HEK293 (cell line): ENCODE data around the gene SGF29.
A peak's percentile ranks its signal among the peaks of the same experiment; 100 is the strongest.
"Not testable (repeated sequence)": the region's sequence is repeated elsewhere in the genome, so short reads cannot be mapped to it uniquely, and the experiment has no call there.

Experiments used
- CTCF ChIA-PET: fragments of 350-600 bp; formaldehyde crosslinking; extraction: SDS; loops from one replicate; lab custom pipeline; 2021; ENCODE audit warnings: antibody characterized with exemption; lab: Yijun Ruan, JAX
- POLR2A ChIA-PET: fragments of 300-600 bp; formaldehyde crosslinking; extraction: SDS; loops from one replicate; lab custom pipeline; 2020; ENCODE audit warnings: antibody characterized with exemption, inconsistent platforms; lab: Yijun Ruan, JAX
- H3K27ac ChIP-seq: fragments of 200-500 bp; sonication (Bioruptor generic); 2 replicates; pipeline ENCODE4 v1.5.1; 2014; ENCODE audit warnings: low read depth, low read length, control low read depth, inconsistent platforms; ENCODE audit errors: extremely low read depth
- H3K36me3 ChIP-seq, 2 experiments: fragments of 200-500 bp in 1 of 2; sonication (Bioruptor generic) in 1 of 2; 1 replicate in 1 of 2; 2 replicates in 1 of 2; pipeline ENCODE4 v1.5.1; 2014 to 2017; ENCODE audit warnings: inconsistent platforms in 2 of 2, low read length in 2 of 2; ENCODE audit not compliant: control insufficient read depth in 2 of 2, insufficient read depth in 1 of 2
- H3K4me1 ChIP-seq: fragments of 200-500 bp; sonication (Bioruptor generic); 2 replicates; pipeline ENCODE4 v1.5.1; 2014; ENCODE audit warnings: mild to moderate bottlenecking, low read length, inconsistent platforms; ENCODE audit not compliant: control insufficient read depth, insufficient read depth
- H3K4me3 ChIP-seq: 2 replicates; pipeline ENCODE4 v1.5.1; 2011; ENCODE audit warnings: low read depth, mild to moderate bottlenecking, control low read depth, low read length, moderate library complexity
- H3K9me3 ChIP-seq: fragments of 200-500 bp; sonication (Bioruptor generic); 2 replicates; pipeline ENCODE4 v1.5.1; 2014; ENCODE audit warnings: low read depth, low read length, inconsistent platforms; ENCODE audit not compliant: control insufficient read depth, insufficient read depth
- HOXD13 ChIP-seq: sonication (generic); formaldehyde crosslinking; IDR thresholded peaks from 2 replicates; pipeline ENCODE4 v1.8.0; 2022; ENCODE audit warnings: missing genetic modification reagents, borderline replicate concordance
- KLF16 ChIP-seq: fragments of 450-650 bp; formaldehyde crosslinking; IDR thresholded peaks from 2 replicates; pipeline ENCODE4 v1.5.1; 2017; ENCODE audit warnings: missing biosample characterization, missing genetic modification characterization
- YY2 ChIP-seq: fragments of 450-650 bp; formaldehyde crosslinking; IDR thresholded peaks from 2 replicates; pipeline ENCODE4 v1.5.1; 2016; ENCODE audit warnings: missing biosample characterization, missing genetic modification characterization
- ZBTB1 ChIP-seq: fragments of 450-650 bp; formaldehyde crosslinking; IDR thresholded peaks from 2 replicates; pipeline ENCODE4 v1.5.1; 2016; ENCODE audit warnings: missing biosample characterization, missing genetic modification characterization
- ZNF112 ChIP-seq: fragments of 450-650 bp; formaldehyde crosslinking; IDR thresholded peaks from 2 replicates; pipeline ENCODE4 v1.5.0; 2017; ENCODE audit warnings: missing biosample characterization, missing genetic modification characterization
- ZNF114 ChIP-seq: fragments of 450-650 bp; formaldehyde crosslinking; IDR thresholded peaks from 2 replicates; pipeline ENCODE4 v1.5.0; 2017; ENCODE audit warnings: missing biosample characterization, missing genetic modification characterization
- ZNF146 ChIP-seq: fragments of 450-650 bp; formaldehyde crosslinking; IDR thresholded peaks from 2 replicates; pipeline ENCODE4 v1.5.1; 2016; ENCODE audit warnings: missing biosample characterization, missing genetic modification characterization
- ZNF510 ChIP-seq: fragments of 450-650 bp; formaldehyde crosslinking; IDR thresholded peaks from 2 replicates; pipeline ENCODE4 v1.5.1; 2018; ENCODE audit warnings: mild to moderate bottlenecking, missing genetic modification characterization, missing biosample characterization; ENCODE audit not compliant: insufficient replicate concordance
- ZNF521 ChIP-seq: fragments of 450-650 bp; formaldehyde crosslinking; IDR thresholded peaks from 2 replicates; pipeline ENCODE4 v1.5.1; 2017; ENCODE audit warnings: missing biosample characterization, mild to moderate bottlenecking, missing genetic modification characterization
- ZNF544 ChIP-seq: fragments of 450-650 bp; formaldehyde crosslinking; IDR thresholded peaks from 2 replicates; pipeline ENCODE4 v1.5.0; 2017; ENCODE audit warnings: missing biosample characterization, missing genetic modification characterization
- ZNF623 ChIP-seq: fragments of 450-650 bp; formaldehyde crosslinking; IDR thresholded peaks from 2 replicates; pipeline ENCODE4 v1.5.1; 2016; ENCODE audit warnings: missing biosample characterization, missing genetic modification characterization
- ZNF707 ChIP-seq: fragments of 450-650 bp; formaldehyde crosslinking; IDR thresholded peaks from 2 replicates; pipeline ENCODE4 v1.5.1; 2016; ENCODE audit warnings: missing biosample characterization, missing genetic modification characterization
- ZNF792 ChIP-seq: fragments of 450-650 bp; formaldehyde crosslinking; IDR thresholded peaks from 2 replicates; pipeline ENCODE4 v1.5.1; 2016; ENCODE audit warnings: missing biosample characterization, missing genetic modification characterization
- TF ChIP-seq, protein P1 (sequence below): fragments of 450-650 bp; formaldehyde crosslinking; IDR thresholded peaks from 2 replicates; pipeline ENCODE4 v1.5.1; 2016; ENCODE audit warnings: missing biosample characterization, missing genetic modification characterization, low read depth
- TF ChIP-seq, protein P2 (sequence below): fragments of 450-650 bp; formaldehyde crosslinking; IDR thresholded peaks from 2 replicates; pipeline ENCODE4 v1.5.1; 2016; ENCODE audit warnings: missing biosample characterization, missing genetic modification characterization
- TF ChIP-seq, protein P3 (sequence below): fragments of 450-650 bp; formaldehyde crosslinking; IDR thresholded peaks from 2 replicates; pipeline ENCODE4 v1.5.1; 2016; ENCODE audit warnings: missing biosample characterization, missing genetic modification characterization
- TF ChIP-seq, protein P4 (sequence below): fragments of 450-650 bp; formaldehyde crosslinking; IDR thresholded peaks from 2 replicates; pipeline ENCODE4 v1.5.1; 2017; ENCODE audit warnings: missing biosample characterization, missing genetic modification characterization
- TF ChIP-seq, protein P5 (sequence below): fragments of 450-650 bp; formaldehyde crosslinking; IDR thresholded peaks from 2 replicates; pipeline ENCODE4 v1.5.1; 2016; ENCODE audit warnings: missing biosample characterization, missing genetic modification characterization
- TF ChIP-seq, protein P6 (sequence below): fragments of 450-650 bp; formaldehyde crosslinking; IDR thresholded peaks from 2 replicates; pipeline ENCODE4 v1.5.1; 2016; ENCODE audit warnings: missing biosample characterization, missing genetic modification characterization
- TF ChIP-seq, protein P7 (sequence below): fragments of 450-650 bp; formaldehyde crosslinking; IDR thresholded peaks from 2 replicates; pipeline ENCODE4 v1.5.1; 2016; ENCODE audit warnings: missing biosample characterization, missing genetic modification characterization, borderline replicate concordance

Gene SGF29

DNA sequence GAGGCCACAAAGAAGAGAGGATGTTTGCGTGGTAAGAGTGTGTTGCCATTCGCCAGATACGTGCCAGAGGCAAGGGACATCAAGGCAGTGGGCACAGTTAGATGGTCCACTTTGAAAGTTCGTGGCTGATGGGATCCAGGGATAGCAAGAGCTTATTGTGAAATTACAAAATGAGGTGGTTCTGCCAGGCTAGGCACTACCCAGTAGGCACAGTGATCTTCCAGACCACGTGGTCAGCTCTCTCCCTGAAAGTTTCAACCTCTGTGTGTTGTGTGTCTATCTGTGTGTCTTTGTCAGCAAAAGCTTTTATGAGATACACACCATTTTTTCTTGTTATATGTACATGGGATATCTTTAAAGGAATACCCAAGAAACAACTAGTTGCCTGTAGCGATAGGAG, 9.5 kb downstream of the SGF29 start (continued):
- TF ChIP-seq, protein P1, sequence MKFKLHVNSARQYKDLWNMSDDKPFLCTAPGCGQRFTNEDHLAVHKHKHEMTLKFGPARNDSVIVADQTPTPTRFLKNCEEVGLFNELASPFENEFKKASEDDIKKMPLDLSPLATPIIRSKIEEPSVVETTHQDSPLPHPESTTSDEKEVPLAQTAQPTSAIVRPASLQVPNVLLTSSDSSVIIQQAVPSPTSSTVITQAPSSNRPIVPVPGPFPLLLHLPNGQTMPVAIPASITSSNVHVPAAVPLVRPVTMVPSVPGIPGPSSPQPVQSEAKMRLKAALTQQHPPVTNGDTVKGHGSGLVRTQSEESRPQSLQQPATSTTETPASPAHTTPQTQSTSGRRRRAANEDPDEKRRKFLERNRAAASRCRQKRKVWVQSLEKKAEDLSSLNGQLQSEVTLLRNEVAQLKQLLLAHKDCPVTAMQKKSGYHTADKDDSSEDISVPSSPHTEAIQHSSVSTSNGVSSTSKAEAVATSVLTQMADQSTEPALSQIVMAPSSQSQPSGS (tag by site-specific recombination) = no peak
- TF ChIP-seq ZNF510 (tag by site-specific recombination) (no peak), ZNF544 (tag by site-specific recombination) (no peak), ZNF146 (no peak), ZNF114 (tag by site-specific recombination) (no peak), ZNF112 (tag by site-specific recombination) (no peak)
- TF ChIP-seq, protein P2, sequence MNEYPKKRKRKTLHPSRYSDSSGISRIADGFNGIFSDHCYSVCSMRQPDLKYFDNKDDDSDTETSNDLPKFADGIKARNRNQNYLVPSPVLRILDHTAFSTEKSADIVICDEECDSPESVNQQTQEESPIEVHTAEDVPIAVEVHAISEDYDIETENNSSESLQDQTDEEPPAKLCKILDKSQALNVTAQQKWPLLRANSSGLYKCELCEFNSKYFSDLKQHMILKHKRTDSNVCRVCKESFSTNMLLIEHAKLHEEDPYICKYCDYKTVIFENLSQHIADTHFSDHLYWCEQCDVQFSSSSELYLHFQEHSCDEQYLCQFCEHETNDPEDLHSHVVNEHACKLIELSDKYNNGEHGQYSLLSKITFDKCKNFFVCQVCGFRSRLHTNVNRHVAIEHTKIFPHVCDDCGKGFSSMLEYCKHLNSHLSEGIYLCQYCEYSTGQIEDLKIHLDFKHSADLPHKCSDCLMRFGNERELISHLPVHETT (tag by site-specific recombination) = no peak

DNA sequence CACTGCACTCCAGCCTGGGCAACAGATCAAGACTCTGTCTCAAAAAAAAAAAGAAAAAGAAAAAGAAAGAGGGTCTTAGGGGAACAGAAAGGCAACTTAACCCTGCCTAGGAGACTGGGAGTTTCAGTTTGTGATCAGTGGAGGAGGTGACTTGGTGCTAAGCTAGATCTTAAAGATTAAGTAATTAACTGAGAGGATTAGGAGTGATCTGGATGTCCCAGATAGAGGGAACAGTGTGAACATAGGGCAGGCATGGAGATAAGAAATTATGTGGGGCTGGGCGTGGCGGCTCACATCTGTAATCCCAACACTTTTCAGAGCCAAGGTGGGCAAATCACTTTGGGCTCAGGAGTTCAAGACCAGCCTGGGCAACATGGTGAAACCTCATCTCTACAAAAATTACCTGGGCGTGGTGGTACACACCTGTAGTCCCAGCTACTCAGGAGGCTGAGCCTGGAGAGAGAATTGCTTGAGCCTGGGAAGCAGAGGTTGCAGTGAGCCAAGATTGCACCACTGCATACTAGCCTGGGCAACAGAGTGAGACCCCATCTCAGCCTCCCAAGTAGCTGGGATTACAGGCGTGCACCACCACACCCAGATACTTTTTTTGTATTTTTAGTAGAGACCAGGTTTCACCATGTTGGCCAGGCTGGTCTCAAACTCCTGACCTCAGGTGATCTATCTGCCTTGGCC, 12.7 kb downstream of the SGF29 start:
- H3K27ac ChIP-seq, H3K4me3 ChIP-seq, POLR2A ChIA-PET, H3K4me1 ChIP-seq, H3K9me3 ChIP-seq, H3K36me3 ChIP-seq: not testable (repeated sequence)
- CTCF ChIA-PET = interaction anchor here (0.6 kb wide), 1 partner anchor 12 kb away, joined by 3 read pairs; no protein-coding TSS in a partner anchor

DNA sequence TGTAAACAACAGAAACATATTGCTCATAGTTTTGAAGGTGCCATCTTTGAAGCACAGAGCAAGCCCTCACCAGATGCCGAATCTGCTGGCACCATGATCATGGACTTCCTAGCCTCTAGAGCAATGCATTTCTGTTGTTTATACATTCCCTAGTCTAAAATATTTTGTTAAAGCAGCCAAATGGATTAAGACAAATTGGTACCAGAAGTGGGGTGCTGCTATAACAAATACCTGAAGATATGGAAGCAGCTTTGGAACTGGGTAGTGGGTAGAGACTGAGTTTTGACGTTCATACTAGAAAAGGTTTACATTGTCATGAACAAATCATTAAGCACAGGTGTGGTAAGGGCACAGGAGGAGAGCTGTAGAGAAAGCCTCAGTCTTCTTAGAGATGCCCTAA, 13.6 kb downstream of the SGF29 start:
- Histone ChIP-seq H3K27ac (no peak overlapping the region), H3K4me1 (no peaks in the 10 kb centered on the region), H3K4me3 (no peak overlapping the region), H3K9me3 (no peaks in the 10 kb centered on the region), H3K36me3 (peaks cover 0 to 2% of the 10 kb centered on the region in 2 experiments; a peak in 1 of 3 replicates)
- POLR2A ChIA-PET = no interaction called here
- TF ChIP-seq ZNF707 (tag by site-specific recombination) (peak; percentile 98), ZBTB1 (tag by site-specific recombination) (no peak)
- CTCF ChIA-PET = no interaction called here

DNA sequence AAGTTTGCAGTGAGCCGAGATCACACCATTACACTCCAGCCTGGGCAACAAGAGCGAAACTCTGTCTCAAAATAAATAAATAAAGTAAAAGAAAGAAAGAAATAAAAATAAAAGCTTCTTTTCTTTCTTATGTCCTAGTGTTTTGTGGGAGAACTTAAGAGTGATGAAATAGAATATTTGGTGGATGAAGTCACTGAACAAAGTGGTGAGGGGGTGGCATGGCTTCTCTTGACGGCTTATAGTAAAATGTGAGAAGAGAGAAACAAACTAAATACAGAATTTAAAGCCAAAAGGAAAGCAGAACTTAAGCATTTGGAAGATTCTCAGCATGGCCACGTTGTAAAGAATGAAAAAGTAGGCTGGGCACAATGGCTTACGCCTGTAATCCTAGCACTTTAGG, 15.3 kb downstream of the SGF29 start:
- Histone ChIP-seq H3K9me3 (no peaks in the 10 kb centered on the region), H3K27ac (no peak overlapping the region), H3K4me1 (no peaks in the 10 kb centered on the region), H3K36me3 (peaks cover 0 to 2% of the 10 kb centered on the region in 2 experiments; a peak in 1 of 3 replicates), H3K4me3 (no peak overlapping the region)
- ChIA-PET CTCF (no interaction called here), POLR2A (no interaction called here)
- TF ChIP-seq, protein P3, sequence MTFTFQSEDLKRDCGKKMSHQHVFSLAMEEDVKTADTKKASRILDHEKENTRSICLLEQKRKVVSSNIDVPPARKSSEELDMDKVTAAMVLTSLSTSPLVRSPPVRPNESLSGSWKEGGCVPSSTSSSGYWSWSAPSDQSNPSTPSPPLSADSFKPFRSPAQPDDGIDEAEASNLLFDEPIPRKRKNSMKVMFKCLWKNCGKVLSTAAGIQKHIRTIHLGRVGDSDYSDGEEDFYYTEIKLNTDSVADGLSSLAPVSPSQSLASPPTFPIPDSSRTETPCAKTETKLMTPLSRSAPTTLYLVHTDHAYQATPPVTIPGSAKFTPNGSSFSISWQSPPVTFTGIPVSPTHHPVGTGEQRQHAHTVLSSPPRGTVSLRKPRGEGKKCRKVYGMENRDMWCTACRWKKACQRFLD (tag by site-specific recombination) = no peak
- TF ChIP-seq, protein P4, sequence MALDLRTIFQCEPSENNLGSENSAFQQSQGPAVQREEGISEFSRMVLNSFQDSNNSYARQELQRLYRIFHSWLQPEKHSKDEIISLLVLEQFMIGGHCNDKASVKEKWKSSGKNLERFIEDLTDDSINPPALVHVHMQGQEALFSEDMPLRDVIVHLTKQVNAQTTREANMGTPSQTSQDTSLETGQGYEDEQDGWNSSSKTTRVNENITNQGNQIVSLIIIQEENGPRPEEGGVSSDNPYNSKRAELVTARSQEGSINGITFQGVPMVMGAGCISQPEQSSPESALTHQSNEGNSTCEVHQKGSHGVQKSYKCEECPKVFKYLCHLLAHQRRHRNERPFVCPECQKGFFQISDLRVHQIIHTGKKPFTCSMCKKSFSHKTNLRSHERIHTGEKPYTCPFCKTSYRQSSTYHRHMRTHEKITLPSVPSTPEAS = no peak
- TF ChIP-seq, protein P5, sequence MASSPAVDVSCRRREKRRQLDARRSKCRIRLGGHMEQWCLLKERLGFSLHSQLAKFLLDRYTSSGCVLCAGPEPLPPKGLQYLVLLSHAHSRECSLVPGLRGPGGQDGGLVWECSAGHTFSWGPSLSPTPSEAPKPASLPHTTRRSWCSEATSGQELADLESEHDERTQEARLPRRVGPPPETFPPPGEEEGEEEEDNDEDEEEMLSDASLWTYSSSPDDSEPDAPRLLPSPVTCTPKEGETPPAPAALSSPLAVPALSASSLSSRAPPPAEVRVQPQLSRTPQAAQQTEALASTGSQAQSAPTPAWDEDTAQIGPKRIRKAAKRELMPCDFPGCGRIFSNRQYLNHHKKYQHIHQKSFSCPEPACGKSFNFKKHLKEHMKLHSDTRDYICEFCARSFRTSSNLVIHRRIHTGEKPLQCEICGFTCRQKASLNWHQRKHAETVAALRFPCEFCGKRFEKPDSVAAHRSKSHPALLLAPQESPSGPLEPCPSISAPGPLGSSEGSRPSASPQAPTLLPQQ (tag by site-specific recombination) = no peak
- TF ChIP-seq, protein P6, sequence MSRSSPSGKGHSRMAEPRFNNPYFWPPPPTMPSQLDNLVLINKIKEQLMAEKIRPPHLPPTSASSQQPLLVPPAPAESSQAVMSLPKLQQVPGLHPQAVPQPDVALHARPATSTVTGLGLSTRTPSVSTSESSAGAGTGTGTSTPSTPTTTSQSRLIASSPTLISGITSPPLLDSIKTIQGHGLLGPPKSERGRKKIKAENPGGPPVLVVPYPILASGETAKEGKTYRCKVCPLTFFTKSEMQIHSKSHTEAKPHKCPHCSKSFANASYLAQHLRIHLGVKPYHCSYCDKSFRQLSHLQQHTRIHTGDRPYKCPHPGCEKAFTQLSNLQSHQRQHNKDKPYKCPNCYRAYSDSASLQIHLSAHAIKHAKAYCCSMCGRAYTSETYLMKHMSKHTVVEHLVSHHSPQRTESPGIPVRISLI (tag by site-specific recombination) = no peak
- no peak for TF ChIP-seq KLF16 (tag by site-specific recombination)
- no peak for TF ChIP-seq ZNF521 (tag by site-specific recombination)
- TF ChIP-seq ZNF623 (tag by site-specific recombination) = no peak
- TF ChIP-seq, protein P7, sequence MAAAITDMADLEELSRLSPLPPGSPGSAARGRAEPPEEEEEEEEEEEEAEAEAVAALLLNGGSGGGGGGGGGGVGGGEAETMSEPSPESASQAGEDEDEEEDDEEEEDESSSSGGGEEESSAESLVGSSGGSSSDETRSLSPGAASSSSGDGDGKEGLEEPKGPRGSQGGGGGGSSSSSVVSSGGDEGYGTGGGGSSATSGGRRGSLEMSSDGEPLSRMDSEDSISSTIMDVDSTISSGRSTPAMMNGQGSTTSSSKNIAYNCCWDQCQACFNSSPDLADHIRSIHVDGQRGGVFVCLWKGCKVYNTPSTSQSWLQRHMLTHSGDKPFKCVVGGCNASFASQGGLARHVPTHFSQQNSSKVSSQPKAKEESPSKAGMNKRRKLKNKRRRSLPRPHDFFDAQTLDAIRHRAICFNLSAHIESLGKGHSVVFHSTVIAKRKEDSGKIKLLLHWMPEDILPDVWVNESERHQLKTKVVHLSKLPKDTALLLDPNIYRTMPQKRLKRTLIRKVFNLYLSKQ (tag by site-specific recombination) = no peak
- TF ChIP-seq ZBTB1 (tag by site-specific recombination) = no peak
- no peak for TF ChIP-seq HOXD13 (CRISPR knock-in tag)
- no peak for TF ChIP-seq ZNF792 (tag by site-specific recombination)
- TF ChIP-seq YY2 (tag by site-specific recombination) = no peak
